ENCODE data around the gene TRPM2. TPM values are rescaled to one million over a fixed set of nuclear protein-coding genes. Genes with fewer than 3 reads are reported as not detected.

TRPM2 gene
- polyA plus RNA-seq, 12 donors: 0.60 to 2.2 (median 1.4) TPM; not detected in 2

- DNase-seq: no peak
Observed at GRCh38 chr21:44428281-44428960, 75.0 kb downstream of the TRPM2 start.

GRCh38 chr21:44429894-44430293 is 76.5 kb downstream of the TRPM2 start:
- DNase-seq: no peak

GRCh38 chr21:44431300-44431699 is 77.9 kb downstream of the TRPM2 start:
- no peak for DNase-seq

- DNase-seq: no peak
Observed at GRCh38 chr21:44432841-44433790, 79.7 kb downstream of the TRPM2 start.

GRCh38 chr21:44433791-44434567 is 80.6 kb downstream of the TRPM2 start:
- no peak for DNase-seq

- DNase-seq: no peak
Observed at GRCh38 chr21:44434568-44434925, 81.1 kb downstream of the TRPM2 start.

GRCh38 chr21:44434936-44435635 is 81.7 kb downstream of the TRPM2 start:
- no peak for DNase-seq

- DNase-seq: no peak
Observed at GRCh38 chr21:44436111-44436611, 82.7 kb downstream of the TRPM2 start.

GRCh38 chr21:44436958-44437357 is 83.5 kb downstream of the TRPM2 start:
- DNase-seq: no peak

GRCh38 chr21:44437371-44437695 is 83.9 kb downstream of the TRPM2 start:
- no peak for DNase-seq

GRCh38 chr21:44437696-44438431 is 84.4 kb downstream of the TRPM2 start:
- DNase-seq: no peak

- no peak for DNase-seq
Observed at GRCh38 chr21:44438531-44439210, 85.2 kb downstream of the TRPM2 start.

GRCh38 chr21:44439211-44439600 is 85.8 kb downstream of the TRPM2 start:
- no peak for DNase-seq

- no peak for DNase-seq
Observed at GRCh38 chr21:44440241-44441040, 87.0 kb downstream of the TRPM2 start.

- no peak for DNase-seq
Observed at GRCh38 chr21:44441041-44441400, 87.6 kb downstream of the TRPM2 start.

- DNase-seq: no peak
Observed at GRCh38 chr21:44441581-44442265, 88.3 kb downstream of the TRPM2 start.

GRCh38 chr21:44442266-44443125 is 89.1 kb downstream of the TRPM2 start:
- DNase-seq: no peak
